Measurements from ENCODE around the gene GRIK5. TPM values are rescaled to one million over a fixed set of nuclear protein-coding genes. Genes with fewer than 3 reads are reported as not detected.

GRIK5 gene
- total RNA-seq (under 1 TPM; 0.17 to 0.42 TPM), polyA plus RNA-seq (under 1 TPM in 1 of 2 donors, not detected in 1; 0.09 TPM)

GRCh38 chr19:42069619-42070351 is at the start of gene GRIK5:
Gene GRIK5 (minus strand): TSS chr19:42070206. CDS start chr19:42065770, 4,436 bp downstream.
- DNase-seq (ENCODE audit: low spot score), result no peak
- no peak within 1 kb of the TSS for H3K4me3 ChIP-seq (ENCODE audit: low read depth in 1 of 3, low read length in 3 of 3)
- H3K4me1 ChIP-seq (ENCODE audit: control insufficient read depth in 4 of 4, insufficient read depth in 4 of 4, low read length in 3 of 4), result peaks cover 0 to under 1% (median under 1%) of the 10 kb centered on the region in 4 donors
- TF ChIP-seq EGR1 (IDR thresholded peaks at IDR 0.05; ENCODE audit: low read depth in 2 of 2), result no peak
- TF ChIP-seq JUND (IDR thresholded peaks at IDR 0.05), result no peak
- no peak for TF ChIP-seq SP1 (IDR thresholded peaks at IDR 0.05)
- TF ChIP-seq GABPA (IDR thresholded peaks at IDR 0.05 in 1 of 2, conservative IDR thresholded peaks at IDR 0.05 in 1 of 2), result no peak
- no peak for TF ChIP-seq FOXA1 (IDR thresholded peaks at IDR 0.05)
- no peak for TF ChIP-seq YY1 (IDR thresholded peaks at IDR 0.05)
- TF ChIP-seq HNF4A (conservative IDR thresholded peaks at IDR 0.05), result no peak
- TF ChIP-seq CTCF (IDR thresholded peaks at IDR 0.05; ENCODE audit: low read depth, low read length, missing input control), result no peak
- no peak for TF ChIP-seq REST (IDR thresholded peaks at IDR 0.05)
- TF ChIP-seq ATF3 (IDR thresholded peaks at IDR 0.05), result no peak
- no peak for TF ChIP-seq RXRA (IDR thresholded peaks at IDR 0.05)
- no peak for TF ChIP-seq RAD21 (IDR thresholded peaks at IDR 0.05)
- TF ChIP-seq MAX (IDR thresholded peaks at IDR 0.05), result no peak
- no peak for TF ChIP-seq NR2F2 (IDR thresholded peaks at IDR 0.05)
- TF ChIP-seq FOXA2 (IDR thresholded peaks at IDR 0.05), result no peak
- TF ChIP-seq HNF4G (IDR thresholded peaks at IDR 0.05), result no peak
- TF ChIP-seq TAF1 (conservative IDR thresholded peaks at IDR 0.05), result no peak
- no peak for TF ChIP-seq ZBTB33 (IDR thresholded peaks at IDR 0.05)
- no peak within 1 kb of the TSS for H3K27ac ChIP-seq (ENCODE audit: low read depth in 1 of 2, low read length in 2 of 2)
- H3K9ac ChIP-seq (ENCODE audit: low read depth in 1 of 2, low read length in 2 of 2), result no peak within 1 kb of the TSS
- WGBS, result 18% methylated on average over 29 of the region's 29 CpGs
- H3K9me3 ChIP-seq (ENCODE audit: control insufficient read depth in 4 of 4, low read length in 3 of 4), result no peaks in the 10 kb centered on the region
- H3K27me3 ChIP-seq (ENCODE audit: control insufficient read depth in 4 of 4, insufficient read depth in 4 of 4, low read length in 3 of 4), result peaks cover 0 to 8% (median 2%) of the 10 kb centered on the region in 4 donors
- no peaks in the 10 kb centered on the region for H3K36me3 ChIP-seq (ENCODE audit: control insufficient read depth in 4 of 4, insufficient read depth in 3 of 4, low read depth in 1 of 4, low read length in 3 of 4)

All from liver (tissue), 9 donors.